Measurements from ENCODE around the gene TTC13. TPM values are rescaled to one million over a fixed set of nuclear protein-coding genes. Genes with fewer than 3 reads are reported as not detected.

TTC13 gene
- total and polyA plus RNA-seq, 7 donors: 3.0 to 19.7 (median 13.6) TPM

DNA sequence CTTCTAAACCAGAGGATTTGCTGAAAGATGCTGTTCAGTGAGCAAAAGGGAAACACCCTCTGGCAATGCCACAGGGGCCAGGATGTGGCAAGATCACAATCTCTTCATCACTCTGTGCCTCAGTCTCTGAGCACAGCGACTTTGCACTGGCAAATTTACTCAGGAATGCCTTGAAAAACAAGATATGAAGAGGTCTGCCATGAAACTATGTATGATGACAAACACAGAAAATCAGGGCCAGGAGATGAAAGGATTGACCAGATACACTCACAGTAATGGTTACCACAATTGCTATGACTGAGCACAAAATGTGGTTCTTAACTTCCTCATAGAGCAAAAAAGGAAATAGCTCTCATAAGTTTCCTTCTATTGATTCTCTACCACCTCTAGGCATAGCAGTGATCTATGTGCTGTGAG is 5.8 kb downstream of the TTC13 start:
- TF ChIP-seq, protein P1, sequence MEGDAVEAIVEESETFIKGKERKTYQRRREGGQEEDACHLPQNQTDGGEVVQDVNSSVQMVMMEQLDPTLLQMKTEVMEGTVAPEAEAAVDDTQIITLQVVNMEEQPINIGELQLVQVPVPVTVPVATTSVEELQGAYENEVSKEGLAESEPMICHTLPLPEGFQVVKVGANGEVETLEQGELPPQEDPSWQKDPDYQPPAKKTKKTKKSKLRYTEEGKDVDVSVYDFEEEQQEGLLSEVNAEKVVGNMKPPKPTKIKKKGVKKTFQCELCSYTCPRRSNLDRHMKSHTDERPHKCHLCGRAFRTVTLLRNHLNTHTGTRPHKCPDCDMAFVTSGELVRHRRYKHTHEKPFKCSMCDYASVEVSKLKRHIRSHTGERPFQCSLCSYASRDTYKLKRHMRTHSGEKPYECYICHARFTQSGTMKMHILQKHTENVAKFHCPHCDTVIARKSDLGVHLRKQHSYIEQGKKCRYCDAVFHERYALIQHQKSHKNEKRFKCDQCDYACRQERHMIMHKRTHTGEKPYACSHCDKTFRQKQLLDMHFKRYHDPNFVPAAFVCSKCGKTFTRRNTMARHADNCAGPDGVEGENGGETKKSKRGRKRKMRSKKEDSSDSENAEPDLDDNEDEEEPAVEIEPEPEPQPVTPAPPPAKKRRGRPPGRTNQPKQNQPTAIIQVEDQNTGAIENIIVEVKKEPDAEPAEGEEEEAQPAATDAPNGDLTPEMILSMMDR (IDR thresholded peaks at IDR 0.05): no peak
- TF ChIP-seq EP300 (IDR thresholded peaks at IDR 0.05) (no peak), POLR2A (IDR thresholded peaks at IDR 0.05) (no peak), POLR2AphosphoS5 (IDR thresholded peaks at IDR 0.05) (no peak)
- Histone ChIP-seq H3K27me3 (no peaks in the 10 kb centered on the region), H3K4me3 (no peak overlapping the region), H3K36me3 (peaks cover 0 to 8% (median 0%) of the 10 kb centered on the region in 4 donors), H3K9me3 (no peaks in the 10 kb centered on the region), H3K4me1 (peaks cover 0 to 11% (median 7%) of the 10 kb centered on the region in 4 donors), H3K27ac (no peak overlapping the region)
- 39 to 80% methylated on average over 1 of the region's 1 CpG for WGBS, 2 donors
- intact Hi-C loops (cut with DNase I): loop anchor here (10.0 kb wide), 1 partner anchor 272 kb away; the partner anchor contains the start of gene GNPAT
- no peak for DNase-seq

DNA sequence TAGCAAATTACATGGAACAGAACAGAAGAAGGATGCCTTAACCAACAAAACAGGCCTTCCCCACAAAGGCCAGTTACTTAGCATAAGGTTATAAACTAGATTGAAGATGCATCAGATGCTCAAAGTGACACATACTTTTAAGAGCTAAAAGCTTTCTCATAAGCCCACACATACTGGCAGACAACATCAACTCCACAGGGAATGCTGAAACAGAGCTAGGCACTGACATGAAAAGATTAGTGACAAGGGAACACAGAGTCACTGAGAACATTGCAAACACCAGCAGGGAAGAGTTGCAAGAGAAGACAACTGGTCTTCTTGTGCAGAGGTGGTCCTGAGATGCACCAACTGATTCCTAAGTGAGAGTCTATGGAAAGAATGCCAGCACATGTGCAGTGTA is 6.9 kb downstream of the TTC13 start:
- H3K27me3 ChIP-seq: no peaks in the 10 kb centered on the region
- no peak overlapping the region for H3K4me3 ChIP-seq
- intact Hi-C loops (cut with DNase I): loop anchor here (10.0 kb wide), 1 partner anchor 273 kb away; the partner anchor contains the start of gene GNPAT
- H3K4me1 ChIP-seq: peaks cover 0 to under 1% (median 0%) of the 10 kb centered on the region in 4 donors
- no peak overlapping the region for H3K27ac ChIP-seq
- TF ChIP-seq POLR2A (IDR thresholded peaks at IDR 0.05) (no peak), EP300 (IDR thresholded peaks at IDR 0.05) (no peak), POLR2AphosphoS5 (IDR thresholded peaks at IDR 0.05) (no peak)
- TF ChIP-seq, protein P1 (IDR thresholded peaks at IDR 0.05): no peak
- peaks cover 0 to 8% (median 0%) of the 10 kb centered on the region in 4 donors for H3K36me3 ChIP-seq
- H3K9me3 ChIP-seq: no peaks in the 10 kb centered on the region
- DNase-seq: no peak

DNA sequence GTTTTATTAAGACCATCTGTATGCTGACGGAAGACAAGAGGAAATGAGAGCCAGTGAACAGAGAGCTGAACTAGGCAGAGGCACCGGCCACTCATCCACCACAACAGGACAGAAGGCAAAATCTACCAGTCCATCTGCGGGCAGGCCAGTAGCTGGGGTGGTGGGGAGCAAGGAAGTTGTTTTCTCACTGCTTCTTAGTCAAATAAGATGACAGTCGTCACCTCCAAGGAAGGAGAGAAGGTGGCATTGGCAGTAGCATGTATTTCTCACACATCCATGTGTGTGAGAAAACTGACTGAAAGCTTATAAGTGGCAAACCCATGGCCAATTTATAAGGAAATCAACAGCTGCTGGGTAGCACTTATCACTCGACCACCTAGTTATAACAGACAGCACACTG is 8.2 kb downstream of the TTC13 start:
- H3K36me3 ChIP-seq: no peaks in the 10 kb centered on the region
- no peaks in the 10 kb centered on the region for H3K4me1 ChIP-seq
- WGBS, 2 donors: 87 to 89% methylated on average over 5 of the region's 5 CpGs

DNA sequence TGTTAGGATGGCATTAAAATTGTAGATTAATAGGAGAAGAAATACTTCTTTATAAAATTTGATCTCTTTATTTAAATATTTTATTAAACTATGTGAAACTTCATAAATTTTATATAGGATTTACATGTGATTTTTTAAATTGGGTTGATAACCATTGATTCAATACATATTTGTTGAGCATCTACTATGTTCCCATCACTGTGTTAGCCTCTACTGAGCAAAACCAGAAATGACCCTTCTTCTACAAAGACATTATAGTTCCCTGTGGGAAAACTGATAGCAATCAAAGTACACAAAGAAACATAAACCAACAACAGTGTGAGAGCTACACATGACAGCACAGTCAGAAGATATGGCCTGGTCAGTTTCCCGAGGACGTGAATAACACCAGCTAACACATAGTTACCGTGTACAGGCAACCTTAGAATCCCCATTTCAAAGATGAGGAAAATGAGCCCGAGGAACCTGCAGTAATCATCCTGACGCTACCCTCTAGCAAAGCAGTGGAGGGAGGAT is 12.2 kb downstream of the TTC13 start:
- TF ChIP-seq POLR2AphosphoS5 (IDR thresholded peaks at IDR 0.05): no peak
- no peak for TF ChIP-seq EP300 (IDR thresholded peaks at IDR 0.05)
- TF ChIP-seq POLR2A (IDR thresholded peaks at IDR 0.05): no peak
- TF ChIP-seq, protein P1 (IDR thresholded peaks at IDR 0.05): no peak
- intact Hi-C loops (cut with DNase I): no loop called here
- Histone ChIP-seq H3K4me1 (no peaks in the 10 kb centered on the region), H3K4me3 (no peak overlapping the region), H3K27ac (no peak overlapping the region), H3K9me3 (no peaks in the 10 kb centered on the region), H3K36me3 (no peaks in the 10 kb centered on the region), H3K27me3 (no peaks in the 10 kb centered on the region)
- DNase-seq: no peak
- 84 to 93% methylated on average over 5 of the region's 5 CpGs for WGBS, 2 donors

More for the DNA sequence above, 8.2 kb downstream of the TTC13 start:
- Histone ChIP-seq H3K4me3 (no peak overlapping the region), H3K9me3 (no peaks in the 10 kb centered on the region), H3K27me3 (no peaks in the 10 kb centered on the region), H3K27ac (no peak overlapping the region)
- DNase-seq: no peak
- intact Hi-C loops (cut with DNase I): loop anchor here (10.0 kb wide), 1 partner anchor 274 kb away; the partner anchor contains the start of gene GNPAT
- TF ChIP-seq POLR2A (IDR thresholded peaks at IDR 0.05): no peak
- TF ChIP-seq, protein P1 (IDR thresholded peaks at IDR 0.05): no peak
- no peak for TF ChIP-seq POLR2AphosphoS5 (IDR thresholded peaks at IDR 0.05)
- no peak for TF ChIP-seq EP300 (IDR thresholded peaks at IDR 0.05)

DNA sequence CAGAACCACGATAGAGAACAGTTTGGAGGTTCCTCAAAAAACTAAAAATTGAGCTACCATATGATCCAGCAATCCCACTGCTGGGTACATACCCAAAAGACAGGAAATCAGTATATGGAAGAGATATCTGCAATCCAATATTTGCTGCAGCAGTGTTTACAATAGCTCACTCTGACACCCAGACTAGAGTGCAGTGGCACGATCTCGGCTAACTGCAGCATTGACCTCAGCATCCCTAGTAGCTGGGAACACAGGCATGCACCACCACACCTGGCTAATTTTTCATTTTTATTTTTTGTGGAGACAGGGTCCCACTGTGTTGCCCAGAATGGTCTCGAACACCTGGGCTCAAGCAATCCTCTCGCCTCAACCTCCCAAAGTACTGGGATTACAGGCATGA is 13.1 kb downstream of the TTC13 start:
- intact Hi-C loops (cut with DNase I): no loop called here
- no peak overlapping the region for H3K4me3 ChIP-seq
- H3K27ac ChIP-seq: no peak overlapping the region
- TF ChIP-seq EP300 (IDR thresholded peaks at IDR 0.05): no peak
- no peak for TF ChIP-seq POLR2AphosphoS5 (IDR thresholded peaks at IDR 0.05)
- no peak for TF ChIP-seq POLR2A (IDR thresholded peaks at IDR 0.05)
- TF ChIP-seq, protein P1 (IDR thresholded peaks at IDR 0.05): no peak
- H3K4me1 ChIP-seq: no peaks in the 10 kb centered on the region
- H3K36me3 ChIP-seq: no peaks in the 10 kb centered on the region
- H3K27me3 ChIP-seq: no peaks in the 10 kb centered on the region
- DNase-seq: no peak
- no peaks in the 10 kb centered on the region for H3K9me3 ChIP-seq
- 91 to 92% methylated on average over 5 of the region's 5 CpGs for WGBS, 2 donors

Measured in sigmoid colon (tissue), 7 donors.